CD4-positive, alpha-beta T cell treated with Interleukin-4 for 4 hours (primary cell): ENCODE data around the gene DNM1L.

Experiments used
- DNase-seq: peaks from one replicate; pipeline ENCODE4 v3.0.0-alpha.2; 2020

The DNM1L gene

DNA sequence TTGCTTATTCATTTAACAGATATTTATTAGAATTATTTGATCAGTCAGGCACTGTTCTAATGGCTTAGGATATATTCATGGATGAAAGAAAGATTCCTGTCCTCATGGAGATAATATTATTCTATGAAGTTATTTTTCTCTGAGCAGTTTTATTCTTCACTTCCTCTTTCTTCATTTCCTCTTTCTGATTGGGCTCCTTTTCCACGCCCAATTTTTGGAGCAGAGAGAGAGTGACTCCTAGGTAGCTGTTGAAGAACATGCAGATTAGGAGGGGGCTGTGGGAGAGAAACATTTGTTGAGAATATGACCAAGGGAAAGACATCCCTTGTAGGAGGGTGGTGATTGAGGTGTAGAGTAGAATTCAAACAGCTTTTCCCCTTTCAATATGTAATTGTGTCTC is 82.6 kb downstream of the DNM1L start:
- no peak for DNase-seq

DNA sequence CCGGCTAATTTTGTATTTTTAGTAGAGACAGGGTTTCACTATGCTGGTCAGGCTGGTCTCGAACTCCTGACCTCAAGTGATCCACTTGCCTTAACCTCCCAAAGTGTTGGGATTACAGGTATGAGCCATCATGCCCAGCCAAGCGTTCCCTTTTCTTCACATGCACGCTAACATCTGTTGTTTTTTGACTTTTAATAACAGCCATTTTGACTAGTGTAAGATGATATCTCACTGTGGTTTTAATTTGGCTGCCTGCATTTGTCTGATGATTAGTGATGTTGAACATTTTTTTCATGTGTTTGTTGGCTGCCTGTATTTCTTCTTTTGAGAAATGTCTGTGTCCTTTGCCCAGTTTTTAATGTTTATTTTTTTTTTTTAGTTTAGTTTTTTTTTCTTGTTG is 86.8 kb downstream of the DNM1L start:
- no peak for DNase-seq

GRCh38 chr12:32768518-32768917 is 89.4 kb downstream of the DNM1L start:
- no peak for DNase-seq

DNA sequence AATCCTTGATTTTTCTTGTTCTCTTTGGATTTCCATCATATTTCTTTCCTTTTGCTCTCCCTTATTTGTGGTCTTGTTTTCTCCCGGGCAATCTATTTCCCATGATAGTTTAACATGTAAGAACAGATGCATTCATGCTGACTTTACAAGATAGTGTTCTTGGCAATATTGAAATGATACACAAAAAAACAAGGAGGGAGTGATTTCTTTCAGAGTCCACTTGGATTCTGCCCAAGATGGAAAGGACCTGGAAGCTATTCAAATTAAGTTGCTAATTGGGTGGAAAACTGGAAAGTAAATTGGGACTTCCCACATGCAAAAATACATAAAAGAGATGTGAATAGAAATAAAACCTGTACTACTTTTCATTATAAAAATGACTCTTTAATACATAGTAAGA is 91.0 kb downstream of the DNM1L start:
- no peak for DNase-seq

DNA sequence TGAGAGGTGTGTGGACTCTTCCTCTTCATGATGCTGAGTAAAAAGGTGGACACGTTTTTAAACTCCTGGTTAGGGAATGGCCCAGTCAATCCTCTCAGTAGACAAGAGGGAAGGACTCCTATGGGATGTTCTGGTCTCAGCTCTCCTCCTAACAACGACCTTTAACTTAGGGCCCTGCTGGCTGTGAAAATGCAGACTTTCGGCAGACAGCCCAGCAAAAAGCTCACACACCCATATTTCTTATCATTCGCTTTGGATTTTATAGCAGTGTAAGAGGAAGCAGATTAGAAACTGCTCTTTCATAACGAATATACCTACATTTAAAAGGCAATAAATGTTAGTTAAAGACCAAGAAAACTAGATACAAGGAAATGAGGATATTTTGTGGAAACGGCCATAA is 94.6 kb downstream of the DNM1L start:
- no peak for DNase-seq

DNA sequence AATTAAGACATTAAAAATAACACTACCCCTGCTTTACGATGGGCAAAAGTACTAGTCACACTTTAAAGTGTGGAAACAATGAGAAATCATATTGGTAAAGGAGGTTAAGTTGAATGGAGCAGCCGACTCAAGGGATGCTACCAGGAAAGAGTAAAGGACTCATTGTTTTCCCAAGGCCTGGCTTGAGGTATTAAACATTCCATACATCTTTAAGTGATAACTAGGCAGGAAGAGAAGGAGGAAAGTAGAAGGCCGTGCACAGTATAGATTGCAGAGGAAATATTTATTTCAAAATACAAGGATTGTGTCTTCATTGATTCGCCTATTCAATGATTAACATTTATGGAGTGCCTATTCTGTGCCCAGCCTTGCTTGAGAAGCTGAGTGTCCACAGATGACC is 97.2 kb downstream of the DNM1L start:
- DNase-seq: no peak

DNA sequence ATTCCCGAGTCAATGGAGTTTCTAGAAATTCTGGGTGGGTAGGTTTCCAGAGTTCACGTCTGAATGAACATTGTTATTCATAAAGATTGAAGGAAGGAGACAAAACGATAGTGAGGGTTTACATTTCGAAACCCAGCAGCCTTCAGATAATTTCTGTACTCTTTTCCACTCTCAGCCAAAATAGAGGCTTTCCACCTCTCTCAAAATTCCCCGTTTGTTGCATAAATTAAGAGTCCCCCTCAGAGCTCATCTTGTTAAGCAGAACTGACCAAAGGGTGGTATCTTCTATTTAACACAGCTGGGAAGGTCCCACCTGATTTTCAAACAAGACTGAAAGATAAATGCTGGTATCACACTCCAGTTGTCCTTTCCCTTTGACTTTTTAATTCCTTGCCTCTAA is 98.1 kb downstream of the DNM1L start:
- DNase-seq: no peak

- DNase-seq: no peak
These were observed 98.6 kb downstream of the DNM1L start for GRCh38 chr12:32777691-32778175.

- DNase-seq: no peak
These were observed 101.0 kb downstream of the DNM1L start for GRCh38 chr12:32780071-32780470.

DNA sequence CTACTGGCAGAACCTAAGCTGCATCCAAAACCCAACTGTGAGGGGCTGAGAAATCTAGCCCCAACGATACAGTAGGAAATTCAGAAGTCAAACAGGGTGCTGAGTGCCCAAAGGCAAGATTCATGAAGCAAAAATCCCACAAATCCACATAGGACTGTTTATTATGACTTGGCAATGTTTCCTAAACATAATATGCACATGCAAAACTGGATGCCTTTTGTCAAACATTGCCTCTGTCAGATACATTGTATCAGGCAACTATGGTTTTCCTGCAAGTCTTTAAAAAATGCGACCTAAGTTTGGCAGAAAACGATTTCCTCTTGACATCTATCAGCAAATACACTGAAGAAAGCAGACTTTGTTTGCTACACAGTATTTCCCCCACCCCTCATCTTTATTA is 103.9 kb downstream of the DNM1L start:
- DNase-seq: no peak

- no peak for DNase-seq
These were observed 106.5 kb downstream of the DNM1L start for GRCh38 chr12:32785557-32785956.

GRCh38 chr12:32788405-32788804 is 109.3 kb downstream of the DNM1L start:
- DNase-seq: no peak

DNA sequence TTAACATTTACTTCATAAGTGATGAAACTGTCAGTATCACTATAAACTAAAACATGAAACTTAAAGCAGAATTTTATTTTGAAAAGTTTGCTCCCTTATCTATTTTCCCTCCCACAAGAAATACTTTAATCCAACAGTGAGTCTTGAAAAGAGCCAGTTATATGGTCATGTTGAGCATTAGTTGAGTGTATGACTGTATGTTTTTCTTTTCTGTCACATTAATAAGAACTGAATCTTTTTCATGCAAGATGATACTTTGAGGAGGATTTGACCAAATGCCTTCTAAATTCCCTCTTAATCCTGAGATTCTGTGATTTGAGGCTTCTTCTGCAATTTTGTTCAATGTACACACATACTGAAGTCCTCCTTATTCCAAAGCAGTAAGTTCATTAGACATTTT is 110.3 kb downstream of the DNM1L start:
- no peak for DNase-seq

DNA sequence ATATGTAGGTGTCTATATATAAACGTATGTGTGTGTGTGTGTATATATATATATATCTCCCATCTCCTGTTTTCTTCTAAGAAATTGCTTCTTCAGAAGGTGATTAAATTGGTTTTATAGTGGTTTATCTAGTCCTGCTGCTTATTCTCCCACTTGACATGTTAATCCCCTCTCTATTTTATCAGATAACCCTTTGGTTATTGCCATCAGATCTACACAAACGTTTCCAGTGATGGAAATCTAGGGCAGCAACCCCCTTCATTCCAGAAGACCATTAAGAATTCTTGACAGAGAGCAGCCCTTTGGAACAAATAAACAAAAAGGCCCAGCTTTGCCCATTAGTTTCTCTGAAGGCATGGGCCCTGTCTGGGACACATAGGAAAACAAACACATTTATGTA is 110.8 kb downstream of the DNM1L start:
- no peak for DNase-seq

- DNase-seq: no peak
These were observed 115.2 kb downstream of the DNM1L start for GRCh38 chr12:32794281-32794680.
